RWPE2 (cell line): Measurements from ENCODE around the gene PEX10.

Experiments
- ATAC-seq: fragments of 200-7000 bp; cut with Tn5 transposase; 3 replicates; pipeline ENCODE4 v1.9.1; 2021; ENCODE audit warnings: low read depth
- DNase-seq: peaks from one replicate; pipeline ENCODE4 v3.0.0-alpha.2; 2020; ENCODE audit warnings: low spot score
- H3K27ac ChIP-seq: fragments of 450-650 bp; 2 replicates; pipeline ENCODE4 v1.5.1; 2017; ENCODE audit warnings: mild to moderate bottlenecking; ENCODE audit not compliant: poor library complexity, severe bottlenecking
- H3K27me3 ChIP-seq: fragments of 250-450 bp; sonication (Bioruptor Pico); 2 replicates; pipeline ENCODE4 v1.5.1; 2021; ENCODE audit warnings: mild to moderate bottlenecking, moderate library complexity; ENCODE audit not compliant: insufficient read depth, poor library complexity, severe bottlenecking
- H3K36me3 ChIP-seq: fragments of 250-450 bp; sonication (Bioruptor Pico); 2 replicates; pipeline ENCODE4 v1.5.1; 2020; ENCODE audit warnings: low read depth, mild to moderate bottlenecking, moderate library complexity
- H3K4me1 ChIP-seq: fragments of 250-450 bp; sonication (Bioruptor Pico); 2 replicates; pipeline ENCODE4 v1.5.1; 2021; ENCODE audit warnings: mild to moderate bottlenecking, moderate library complexity; ENCODE audit not compliant: insufficient read depth, poor library complexity, severe bottlenecking
- H3K4me3 ChIP-seq: fragments of 250-450 bp; sonication (Bioruptor Pico); 2 replicates; pipeline ENCODE4 v1.5.1; 2021; ENCODE audit warnings: mild to moderate bottlenecking, moderate library complexity; ENCODE audit not compliant: severe bottlenecking
- H3K9me3 ChIP-seq: fragments of 250-450 bp; sonication (Bioruptor Pico); 2 replicates; pipeline ENCODE4 v1.5.1; 2021; ENCODE audit warnings: mild to moderate bottlenecking, moderate library complexity; ENCODE audit not compliant: severe bottlenecking
- TF ChIP-seq, protein P1 (sequence below): fragments of 450-650 bp; IDR thresholded peaks from one replicate; pipeline ENCODE4 v1.5.1; 2017; ENCODE audit warnings: mild to moderate bottlenecking, moderate library complexity; ENCODE audit not compliant: poor library complexity, severe bottlenecking

The PEX10 gene

DNA sequence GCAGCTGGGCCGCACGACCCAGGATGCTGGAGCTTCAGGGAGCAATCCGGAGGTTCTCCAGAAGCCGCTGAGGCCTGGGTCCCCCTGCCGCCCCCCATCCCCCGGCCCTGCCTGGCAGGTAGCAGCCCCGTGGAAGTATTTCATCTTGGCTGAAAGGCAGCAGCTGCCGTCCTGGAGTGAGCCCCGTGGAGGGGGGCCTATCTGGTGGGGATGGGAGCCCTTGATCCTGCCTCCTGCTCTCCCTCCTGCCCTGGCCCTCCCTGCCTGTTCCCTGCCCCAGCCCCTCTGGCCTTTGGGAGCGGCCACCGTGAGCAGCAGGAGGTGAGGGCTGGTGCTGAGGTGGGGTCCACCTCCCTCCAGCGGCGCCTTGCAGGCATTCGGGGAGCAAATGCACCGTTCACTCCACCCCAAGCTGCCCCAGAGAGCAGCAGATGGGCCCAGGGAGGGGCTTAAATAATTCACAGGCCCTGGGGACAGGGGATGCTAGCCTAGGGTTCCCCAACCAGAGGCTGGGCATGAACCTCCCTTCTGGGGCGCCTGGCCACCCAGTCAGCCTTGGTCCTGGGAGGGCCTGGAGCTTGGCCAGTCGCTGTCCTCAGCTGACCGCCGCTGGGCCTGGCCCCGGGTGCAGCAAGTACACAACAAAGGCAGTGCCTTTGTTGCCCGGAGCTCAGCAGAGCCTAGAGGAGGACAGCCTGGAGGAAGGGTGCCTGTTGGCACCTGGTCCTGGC, 40.0 kb upstream of the PEX10 start:
- H3K4me1 ChIP-seq = peaks cover 37% of the 10 kb centered on the region

DNA sequence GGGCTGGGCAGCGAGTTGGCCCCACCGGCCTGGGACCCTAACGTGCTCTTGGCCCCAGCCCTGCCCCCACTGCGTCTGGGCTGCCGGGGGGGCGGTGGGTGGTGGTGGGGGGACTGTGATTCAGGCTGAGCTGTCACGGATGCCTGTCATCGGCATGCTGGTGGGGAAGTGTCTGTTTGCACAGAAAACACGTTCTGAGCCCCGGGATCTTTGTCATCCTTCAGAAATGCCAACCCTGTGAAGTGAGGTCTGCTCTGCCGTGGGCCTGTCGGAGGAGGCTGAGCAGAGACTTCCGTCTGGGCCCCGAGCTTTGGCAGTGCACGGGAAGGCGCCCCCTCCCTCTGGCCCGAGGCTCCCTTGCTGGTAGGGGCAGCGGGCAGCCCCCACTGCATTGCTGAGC, 39.4 kb upstream of the PEX10 start:
- DNase-seq (peak; percentile 94), ATAC-seq (peak; percentile 87)
- Histone ChIP-seq H3K27me3 (no peaks in the 10 kb centered on the region), H3K27ac (peak overlapping the region; percentile 99), H3K4me1 (peaks cover 37% of the 10 kb centered on the region), H3K9me3 (no peaks in the 10 kb centered on the region), H3K36me3 (no peaks in the 10 kb centered on the region), H3K4me3 (no peak overlapping the region)
- TF ChIP-seq, protein P1, sequence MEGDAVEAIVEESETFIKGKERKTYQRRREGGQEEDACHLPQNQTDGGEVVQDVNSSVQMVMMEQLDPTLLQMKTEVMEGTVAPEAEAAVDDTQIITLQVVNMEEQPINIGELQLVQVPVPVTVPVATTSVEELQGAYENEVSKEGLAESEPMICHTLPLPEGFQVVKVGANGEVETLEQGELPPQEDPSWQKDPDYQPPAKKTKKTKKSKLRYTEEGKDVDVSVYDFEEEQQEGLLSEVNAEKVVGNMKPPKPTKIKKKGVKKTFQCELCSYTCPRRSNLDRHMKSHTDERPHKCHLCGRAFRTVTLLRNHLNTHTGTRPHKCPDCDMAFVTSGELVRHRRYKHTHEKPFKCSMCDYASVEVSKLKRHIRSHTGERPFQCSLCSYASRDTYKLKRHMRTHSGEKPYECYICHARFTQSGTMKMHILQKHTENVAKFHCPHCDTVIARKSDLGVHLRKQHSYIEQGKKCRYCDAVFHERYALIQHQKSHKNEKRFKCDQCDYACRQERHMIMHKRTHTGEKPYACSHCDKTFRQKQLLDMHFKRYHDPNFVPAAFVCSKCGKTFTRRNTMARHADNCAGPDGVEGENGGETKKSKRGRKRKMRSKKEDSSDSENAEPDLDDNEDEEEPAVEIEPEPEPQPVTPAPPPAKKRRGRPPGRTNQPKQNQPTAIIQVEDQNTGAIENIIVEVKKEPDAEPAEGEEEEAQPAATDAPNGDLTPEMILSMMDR = no peak

More for the DNA sequence above, 40.0 kb upstream of the PEX10 start:
- H3K27me3 ChIP-seq = no peaks in the 10 kb centered on the region
- no peaks in the 10 kb centered on the region for H3K9me3 ChIP-seq
- no peak overlapping the region for H3K4me3 ChIP-seq
- TF ChIP-seq, protein P1 = no peak
- DNase-seq = no peak
- peak overlapping the region; percentile 99 for H3K27ac ChIP-seq
- no peaks in the 10 kb centered on the region for H3K36me3 ChIP-seq
- ATAC-seq = peak; percentile 6; the same call in 2 of the 3 replicates

DNA sequence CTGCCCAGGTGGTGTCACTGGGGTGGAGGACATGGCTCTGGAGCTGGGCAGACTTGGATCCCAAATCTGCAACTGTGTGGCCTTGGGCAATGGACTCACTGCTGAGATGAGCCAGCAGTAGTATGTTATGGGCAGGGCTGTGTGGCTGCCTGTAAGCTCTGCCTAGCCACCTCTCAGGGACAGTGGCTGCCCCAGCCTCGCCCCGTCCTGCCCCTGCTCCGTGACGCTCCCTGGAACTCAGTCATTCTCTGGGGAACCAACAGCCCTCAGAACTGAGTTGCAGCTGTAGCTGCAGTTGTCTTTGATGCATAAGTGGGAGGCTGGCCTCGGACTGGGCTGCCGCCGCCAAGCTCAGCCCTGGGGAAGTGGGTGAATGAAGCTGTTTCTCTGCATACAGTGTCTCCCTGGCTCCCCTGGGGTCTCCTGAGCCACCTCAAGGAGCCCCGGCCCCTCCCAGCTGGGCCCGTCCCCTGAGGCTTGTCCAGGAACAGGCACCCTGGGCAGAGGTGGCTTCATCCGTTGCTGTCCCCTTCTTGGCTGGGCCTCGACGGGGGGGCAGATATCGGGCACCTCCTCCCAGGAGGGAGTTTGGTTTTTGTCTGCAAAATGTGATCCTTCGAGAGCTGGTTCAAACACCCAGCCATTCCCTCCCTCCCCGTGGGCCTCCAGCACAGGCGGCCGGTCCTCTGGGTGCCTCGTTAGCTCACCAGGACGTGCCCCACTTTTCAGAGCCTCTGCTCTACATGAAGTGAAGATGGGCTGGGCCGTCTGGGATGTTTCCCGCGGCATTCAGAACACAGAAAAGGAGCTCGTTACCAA, 37.5 kb upstream of the PEX10 start:
- Histone ChIP-seq H3K27me3 (no peaks in the 10 kb centered on the region), H3K36me3 (no peaks in the 10 kb centered on the region), H3K4me3 (no peak overlapping the region), H3K4me1 (peaks cover 37% of the 10 kb centered on the region), H3K9me3 (no peaks in the 10 kb centered on the region), H3K27ac (peak overlapping the region; percentile 75)
- TF ChIP-seq, protein P1 = no peak
- DNase-seq (no peak), ATAC-seq (peak; percentile 19; the same call in 2 of the 3 replicates)

DNA sequence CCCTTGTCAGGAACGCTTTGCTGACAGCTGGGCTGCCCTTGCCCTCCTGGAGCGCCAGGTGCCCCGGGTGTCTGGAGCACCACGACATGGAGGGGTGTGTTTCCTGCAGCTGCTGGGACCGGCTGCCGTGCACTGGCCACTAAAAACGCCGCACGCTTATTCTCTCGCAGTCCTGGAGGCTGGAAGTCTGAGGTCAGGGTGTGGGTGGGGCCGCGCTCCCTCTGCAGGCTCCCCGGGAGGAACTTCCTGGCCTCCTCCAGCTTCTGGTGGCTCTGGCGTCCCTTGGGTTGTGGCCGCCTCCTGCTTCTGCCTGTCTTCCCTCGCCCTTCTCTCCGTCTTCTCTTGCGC, 35.7 kb upstream of the PEX10 start:
- Histone ChIP-seq H3K27ac (no peak overlapping the region), H3K4me3 (no peak overlapping the region), H3K9me3 (no peaks in the 10 kb centered on the region), H3K4me1 (peaks cover 25% of the 10 kb centered on the region), H3K27me3 (no peaks in the 10 kb centered on the region), H3K36me3 (no peaks in the 10 kb centered on the region)
- no peak for DNase-seq
- no peak for ATAC-seq
- TF ChIP-seq, protein P1 = no peak
